NCI-H2171 treated with DMSO at 0.1 percent for 48 hours (cell line): ENCODE data around the gene R3HDM2.
"Not testable (repeated sequence)": the region's sequence is repeated elsewhere in the genome, so short reads cannot be mapped to it uniquely, and the experiment has no call there.

Experiments
- DNase-seq: peaks from one replicate; lab custom pipeline; 2025; lab: John Stamatoyannopoulos, UW

The R3HDM2 gene

DNA sequence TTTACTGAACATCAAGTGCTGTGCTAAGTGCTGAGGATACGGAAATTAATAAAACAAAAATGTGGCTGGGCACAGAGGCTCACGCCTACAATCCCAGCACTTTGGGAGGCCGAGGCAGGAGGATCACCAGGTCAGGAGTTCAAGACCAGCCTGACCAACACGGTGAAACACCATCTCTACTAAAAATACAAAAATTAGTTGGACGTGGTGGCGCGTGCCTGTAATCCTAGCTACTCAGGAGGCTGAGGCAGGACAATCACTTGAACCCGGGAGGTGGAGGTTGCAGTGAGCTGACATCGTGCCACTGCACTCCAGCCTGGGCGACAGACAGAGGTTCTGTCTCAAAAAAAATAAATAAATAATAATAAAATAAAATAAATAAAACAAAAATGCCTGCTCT is 3.9 kb downstream of the R3HDM2 start:
- not testable (repeated sequence) for DNase-seq

DNA sequence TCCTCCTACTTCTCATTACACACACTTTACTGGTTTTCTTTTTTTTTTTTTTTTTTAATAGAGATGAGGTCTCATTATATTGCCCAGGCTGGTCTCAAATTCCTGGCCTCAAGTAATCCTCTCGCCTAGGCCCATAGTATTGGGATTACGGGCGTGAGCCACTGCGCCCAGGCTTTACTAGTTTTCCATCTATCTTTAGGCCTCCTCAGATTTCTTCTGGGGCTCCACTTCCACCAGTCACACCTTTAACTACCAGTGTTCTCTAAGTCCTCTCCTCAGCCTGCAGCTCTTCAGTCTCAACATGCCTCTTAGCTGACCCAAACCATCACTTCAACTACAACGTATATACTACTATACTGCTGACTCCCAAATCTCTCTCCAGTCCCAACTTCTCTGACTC is 10.4 kb downstream of the R3HDM2 start:
- no peak for DNase-seq

DNA sequence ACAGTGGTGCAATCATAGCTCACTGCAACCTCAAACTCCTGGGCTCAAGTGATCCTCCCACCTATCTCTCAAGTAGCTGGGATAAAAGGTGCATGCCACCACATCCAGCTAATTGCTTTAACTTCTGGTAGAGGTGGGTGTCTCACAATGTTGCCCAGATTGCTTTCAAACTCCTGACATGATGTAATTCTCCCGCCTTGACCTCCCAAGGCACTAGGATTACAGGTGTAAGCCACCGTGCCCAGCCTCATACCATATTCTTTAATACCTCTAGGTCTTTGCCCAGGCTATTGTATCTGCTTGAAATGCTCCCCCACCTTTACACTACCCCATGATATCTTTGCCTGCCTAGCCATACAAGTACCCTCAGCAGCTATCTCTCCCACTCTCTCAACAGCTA is 11.3 kb downstream of the R3HDM2 start:
- DNase-seq = no peak

DNA sequence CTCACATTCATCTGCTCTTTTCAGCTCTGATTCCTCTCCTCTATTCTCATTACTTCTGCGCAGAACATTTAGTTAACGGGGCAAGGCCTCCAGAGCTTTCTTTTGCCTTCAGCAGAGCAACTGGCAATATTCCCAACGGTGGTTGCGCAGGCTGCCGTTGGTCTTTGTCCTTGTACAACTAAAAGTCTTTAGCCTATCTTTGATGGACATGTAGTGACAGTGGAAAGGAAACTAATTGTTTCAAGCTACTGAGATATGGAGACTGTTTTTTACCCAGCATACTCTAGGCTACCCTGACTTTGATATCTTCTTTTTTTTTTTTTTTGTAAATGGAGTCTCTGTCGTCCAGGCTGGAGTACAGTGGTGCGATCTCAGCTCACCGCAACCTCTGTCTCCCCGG is 12.6 kb downstream of the R3HDM2 start:
- DNase-seq = no peak

DNA sequence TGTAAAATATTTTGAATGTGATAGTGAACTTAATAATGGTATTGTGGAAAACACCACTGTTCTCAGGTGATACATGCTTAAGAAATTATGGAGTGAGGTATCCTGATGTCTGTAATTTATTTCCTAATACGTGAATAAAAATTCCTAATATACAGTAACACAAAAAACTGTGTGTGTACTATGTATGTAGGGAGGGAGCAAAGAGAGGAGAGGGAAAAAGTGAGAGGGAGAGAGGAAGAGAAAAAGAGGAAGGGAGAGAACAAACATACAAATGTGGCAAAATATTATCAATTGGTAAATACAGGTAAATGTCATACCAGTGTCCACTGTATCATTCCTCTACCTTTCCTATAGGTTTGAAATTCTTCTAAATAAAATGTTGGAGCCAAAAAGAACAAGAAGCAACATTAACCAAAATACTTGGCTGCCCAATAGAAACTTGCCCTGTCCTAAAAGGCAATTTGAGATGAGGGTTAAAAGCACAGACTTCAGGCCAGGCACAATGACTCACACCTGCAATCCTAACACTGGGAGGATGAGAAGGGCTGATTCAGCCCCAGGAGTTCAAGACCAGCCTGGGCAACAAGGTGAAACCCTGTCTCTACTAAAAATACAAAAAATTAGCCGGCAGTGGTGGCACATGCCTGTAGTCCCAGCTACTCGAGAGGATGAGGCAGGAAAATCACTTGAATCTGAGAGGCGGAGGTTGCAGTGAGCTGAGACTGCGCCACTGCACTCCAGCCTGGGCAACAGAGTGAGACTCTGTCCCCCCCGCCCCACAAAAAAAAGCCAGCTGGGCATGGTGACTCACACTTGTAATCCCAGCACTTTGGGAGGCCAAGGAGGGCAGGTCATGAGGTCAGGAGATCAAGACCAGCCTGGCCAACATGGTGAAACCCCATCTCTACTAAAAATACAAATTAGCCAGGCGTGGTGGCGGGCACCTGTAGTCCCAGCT is 14.5 kb downstream of the R3HDM2 start:
- no peak for DNase-seq

DNA sequence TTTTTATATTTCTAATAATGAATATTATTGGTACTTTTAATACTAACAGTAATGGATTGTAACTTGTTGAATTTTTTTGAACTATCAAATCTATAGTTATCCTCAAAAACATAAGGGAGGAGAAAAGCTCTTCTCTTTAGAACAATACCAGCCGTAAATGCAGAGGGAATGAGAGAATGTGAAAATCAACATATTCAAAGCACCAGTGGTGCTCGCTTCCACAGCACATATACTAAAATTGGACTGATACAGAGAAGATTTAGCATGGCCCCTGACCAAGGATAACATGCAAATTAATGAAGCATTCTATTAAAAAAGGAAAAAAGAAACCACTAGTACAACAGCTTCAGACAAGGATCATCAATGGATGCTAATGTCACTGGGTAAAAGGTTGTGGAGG is 15.8 kb downstream of the R3HDM2 start:
- no peak for DNase-seq

DNA sequence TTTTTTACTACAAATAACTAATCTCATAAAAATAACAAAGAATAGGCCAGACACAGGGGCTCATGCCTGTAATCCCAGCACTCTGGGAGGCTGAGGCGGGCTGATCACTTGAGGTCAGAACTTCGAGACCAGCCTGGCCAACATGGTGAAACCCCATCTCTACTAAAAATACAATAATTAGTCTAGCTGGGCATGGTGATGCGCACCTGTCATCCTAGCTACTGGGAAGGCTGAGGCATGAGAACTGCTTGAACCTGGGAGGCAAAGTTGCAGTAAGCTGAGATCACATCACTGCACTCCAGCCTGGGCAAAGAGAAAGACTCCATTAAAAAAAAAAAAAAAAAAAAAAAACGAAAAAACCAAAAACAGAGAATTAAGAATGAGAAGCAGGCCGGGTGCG is 16.7 kb downstream of the R3HDM2 start:
- DNase-seq = not testable (repeated sequence)

DNA sequence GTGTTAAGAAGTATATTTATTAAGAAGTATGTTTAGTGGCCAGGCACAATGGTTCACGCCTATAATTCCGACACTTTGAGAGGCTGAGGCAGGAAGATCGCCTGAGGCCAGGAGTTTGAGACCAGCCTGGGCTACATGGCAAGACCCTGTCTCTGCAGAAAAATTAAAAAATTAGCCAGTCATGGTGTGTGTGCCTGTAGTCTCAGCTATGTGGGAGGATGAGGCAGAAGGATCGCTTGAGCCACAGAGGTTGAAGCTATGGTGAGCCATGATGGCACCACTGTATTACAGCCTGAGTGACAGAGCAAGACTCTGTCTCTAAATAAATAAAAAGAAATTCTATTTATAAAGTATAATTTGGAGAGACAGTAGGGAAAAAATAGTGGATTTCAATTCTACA is 20.3 kb downstream of the R3HDM2 start:
- DNase-seq = no peak

DNA sequence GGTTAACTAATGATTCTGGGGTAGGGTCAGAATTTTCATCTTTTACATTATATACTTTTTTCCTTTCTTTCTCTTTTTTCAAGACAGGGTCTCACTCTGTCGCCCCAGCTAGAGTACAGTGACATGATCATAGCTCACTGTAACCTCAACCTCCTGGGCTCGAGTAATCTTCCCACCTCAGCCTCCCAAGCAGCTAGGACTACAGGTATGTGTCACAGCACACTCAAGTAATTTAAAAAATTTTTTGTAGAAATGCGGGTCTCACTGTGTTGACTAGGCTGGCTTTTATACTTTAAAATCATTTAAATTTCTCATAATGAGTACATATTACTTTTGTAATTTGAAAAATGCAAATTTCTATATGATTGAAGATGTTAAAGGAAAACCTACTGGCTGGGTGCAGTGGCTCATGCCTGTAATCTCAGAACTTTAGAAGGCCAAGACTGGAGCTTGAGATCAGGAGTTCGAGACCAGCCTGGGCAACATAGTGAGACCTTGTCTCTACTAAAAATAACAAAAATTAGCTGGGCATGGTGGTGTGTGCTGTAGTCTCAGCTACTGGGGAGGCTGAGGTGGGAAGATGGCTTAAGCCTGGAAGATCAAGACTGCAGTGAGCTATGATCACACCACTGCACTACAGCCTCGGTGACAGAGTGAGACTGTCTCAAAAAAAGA is 25.7 kb downstream of the R3HDM2 start:
- no peak for DNase-seq

DNA sequence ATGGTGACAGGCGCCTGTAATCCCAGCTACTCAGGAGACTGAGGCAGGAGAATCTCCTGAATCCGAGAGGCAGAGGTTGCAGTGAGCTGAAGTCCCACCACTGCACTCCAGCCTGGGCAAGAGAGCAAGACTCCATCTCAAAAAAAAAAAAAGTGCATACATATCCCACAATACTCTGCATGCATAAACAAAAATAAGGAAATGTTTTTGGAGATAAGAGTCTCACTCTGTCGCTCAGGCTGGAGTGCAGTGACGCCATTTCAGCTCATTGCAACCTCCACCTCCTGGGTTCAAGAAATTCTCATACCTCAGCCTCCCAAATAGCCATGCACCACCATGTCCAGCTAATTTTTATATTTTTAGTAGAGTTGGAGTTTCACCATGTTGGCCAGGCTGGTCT is 28.7 kb downstream of the R3HDM2 start:
- not testable (repeated sequence) for DNase-seq

DNA sequence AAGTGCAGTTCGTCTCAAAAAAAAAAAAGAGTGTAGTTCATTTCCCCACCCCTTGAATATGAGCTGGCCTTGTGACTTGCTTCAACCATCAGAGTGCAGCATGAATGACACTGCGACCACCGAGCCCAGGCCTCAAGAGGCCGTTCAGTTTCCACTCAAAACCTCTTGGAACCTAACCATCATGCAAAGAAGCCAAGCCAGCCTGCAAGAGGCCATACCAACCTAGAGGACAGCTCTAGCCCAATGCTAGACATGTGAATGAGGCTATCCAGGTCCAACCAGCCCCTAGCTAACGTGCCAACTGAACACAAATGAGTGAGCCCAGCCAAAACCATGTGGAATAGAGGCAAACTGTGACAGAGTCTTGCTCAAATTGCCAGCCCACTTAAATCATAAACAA is 29.7 kb downstream of the R3HDM2 start:
- no peak for DNase-seq

DNA sequence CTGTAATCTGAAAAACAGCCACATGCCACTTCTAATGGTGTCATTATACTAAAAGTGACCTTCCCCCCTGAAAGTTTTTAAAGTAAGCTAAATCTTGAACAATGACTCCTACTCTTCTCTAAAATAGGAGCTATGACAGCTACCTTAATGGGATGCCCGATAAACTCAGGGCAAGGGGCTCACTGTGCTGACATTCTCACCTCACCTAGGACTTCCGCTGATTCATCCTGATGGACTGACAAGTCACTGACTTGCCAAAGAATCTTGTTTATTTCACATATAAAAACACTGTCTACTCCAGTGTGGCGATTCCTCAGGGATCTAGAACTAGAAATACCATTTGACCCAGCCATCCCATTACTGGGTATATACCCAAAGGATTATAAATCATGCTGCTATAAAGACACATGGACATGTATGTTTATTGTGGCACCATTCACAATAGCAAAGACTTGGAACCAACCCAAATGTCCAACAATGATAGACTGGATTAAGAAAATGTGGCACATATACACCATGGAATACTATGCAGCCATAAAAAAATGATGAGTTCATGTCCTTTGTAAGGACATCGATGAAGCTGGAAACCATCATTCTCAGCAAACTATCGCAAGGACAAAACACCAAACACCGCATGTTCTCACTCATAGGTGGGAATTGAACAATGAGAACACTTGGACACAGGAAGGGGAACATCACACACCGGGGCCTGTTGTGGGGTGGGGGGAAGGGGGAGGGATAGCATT is 31.0 kb downstream of the R3HDM2 start:
- DNase-seq = not testable (repeated sequence)

DNA sequence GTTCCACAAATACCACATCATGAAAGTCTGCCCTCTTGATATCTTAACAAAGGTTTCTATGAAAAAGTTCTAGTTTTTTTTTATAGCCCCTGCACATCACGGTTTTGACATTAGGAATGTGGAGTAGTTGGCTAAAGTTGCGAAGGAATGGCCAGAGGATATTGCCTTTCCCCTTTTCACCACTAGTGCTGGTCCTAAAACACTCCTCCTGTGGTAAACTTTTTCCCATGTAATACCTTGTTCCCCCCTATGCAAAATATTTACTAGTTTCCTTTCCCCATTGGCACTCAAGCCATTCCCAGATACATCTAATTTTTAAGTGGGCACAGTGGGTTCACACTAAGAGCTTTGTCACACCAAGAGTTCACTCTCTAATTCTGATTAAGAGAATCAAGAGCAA is 33.4 kb downstream of the R3HDM2 start:
- DNase-seq = no peak

DNA sequence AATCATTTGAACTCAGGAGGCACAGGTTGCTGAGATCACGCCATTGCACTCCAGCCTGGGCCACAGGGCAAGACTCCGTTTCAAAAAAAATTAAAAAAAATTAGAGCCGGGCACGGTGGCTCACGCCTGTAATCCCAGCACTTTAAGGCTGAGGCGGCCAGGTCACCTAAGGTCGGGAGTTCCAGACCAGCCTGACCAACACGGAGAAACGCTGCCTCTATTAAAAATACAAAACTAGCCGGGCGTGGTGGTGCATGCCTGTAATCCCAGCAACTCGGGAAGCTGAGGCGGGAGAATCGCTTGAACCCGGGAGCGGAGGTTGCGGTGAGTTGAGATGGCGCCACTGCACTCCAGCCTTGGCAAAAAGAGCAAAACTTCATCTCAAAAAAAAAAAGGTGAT is 35.7 kb downstream of the R3HDM2 start:
- DNase-seq = no peak

DNA sequence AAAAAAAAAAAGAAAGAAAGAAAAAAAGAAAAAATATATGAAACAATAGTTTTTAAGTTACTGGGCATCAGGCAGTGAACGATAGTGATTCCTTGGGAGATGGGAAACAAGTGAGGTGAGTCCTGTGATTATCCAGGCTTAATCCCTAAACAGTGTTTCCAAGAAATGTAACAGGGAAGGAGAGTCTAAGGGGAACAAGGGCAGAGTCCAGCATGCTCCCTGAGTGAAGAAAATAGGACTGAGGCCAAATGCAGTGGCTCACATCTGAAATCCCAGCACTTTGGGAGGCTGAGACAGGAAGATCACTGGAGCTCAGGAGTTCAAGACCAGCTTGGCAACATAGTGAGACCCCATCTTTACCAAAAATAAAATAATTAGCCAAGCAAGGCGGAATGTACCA is 40.7 kb downstream of the R3HDM2 start:
- DNase-seq = no peak

DNA sequence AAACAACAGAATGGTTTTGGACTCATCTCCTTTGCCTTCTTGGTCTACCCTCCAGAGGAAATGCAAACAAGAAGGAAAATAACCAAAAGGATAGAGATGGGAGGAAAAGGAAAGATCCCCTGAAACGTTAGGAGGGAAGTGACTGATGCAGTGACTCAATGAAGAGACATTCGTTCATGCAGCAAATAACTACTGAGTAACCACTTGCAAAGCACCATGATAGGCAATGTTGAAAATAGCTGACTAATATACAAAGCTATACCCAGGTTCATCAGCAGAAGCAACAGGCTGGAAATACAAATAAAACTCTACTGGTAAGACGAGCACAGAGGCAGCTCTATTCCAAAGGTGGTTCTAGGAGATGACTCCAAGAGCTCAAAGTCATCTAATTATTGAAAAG is 41.8 kb downstream of the R3HDM2 start:
- no peak for DNase-seq

DNA sequence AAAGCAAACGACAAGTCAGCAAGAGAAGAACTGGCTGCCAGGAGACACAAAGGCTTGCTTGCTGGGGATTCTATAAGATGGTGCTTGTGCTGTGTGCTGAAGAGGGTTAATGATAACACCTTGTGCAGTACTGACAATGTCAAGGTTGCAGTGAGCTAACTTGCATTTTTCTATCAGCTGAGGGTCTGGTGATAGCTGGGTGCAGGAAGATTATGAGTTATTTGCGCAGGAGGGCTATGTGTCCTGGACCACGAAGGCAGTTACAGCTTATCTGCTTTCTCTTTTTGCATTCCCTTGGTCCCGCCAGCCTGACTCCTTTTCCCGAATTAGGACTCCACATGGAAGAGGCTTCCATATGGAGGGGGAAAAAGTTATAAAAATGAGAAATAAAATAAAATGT is 42.4 kb downstream of the R3HDM2 start:
- DNase-seq = no peak

DNA sequence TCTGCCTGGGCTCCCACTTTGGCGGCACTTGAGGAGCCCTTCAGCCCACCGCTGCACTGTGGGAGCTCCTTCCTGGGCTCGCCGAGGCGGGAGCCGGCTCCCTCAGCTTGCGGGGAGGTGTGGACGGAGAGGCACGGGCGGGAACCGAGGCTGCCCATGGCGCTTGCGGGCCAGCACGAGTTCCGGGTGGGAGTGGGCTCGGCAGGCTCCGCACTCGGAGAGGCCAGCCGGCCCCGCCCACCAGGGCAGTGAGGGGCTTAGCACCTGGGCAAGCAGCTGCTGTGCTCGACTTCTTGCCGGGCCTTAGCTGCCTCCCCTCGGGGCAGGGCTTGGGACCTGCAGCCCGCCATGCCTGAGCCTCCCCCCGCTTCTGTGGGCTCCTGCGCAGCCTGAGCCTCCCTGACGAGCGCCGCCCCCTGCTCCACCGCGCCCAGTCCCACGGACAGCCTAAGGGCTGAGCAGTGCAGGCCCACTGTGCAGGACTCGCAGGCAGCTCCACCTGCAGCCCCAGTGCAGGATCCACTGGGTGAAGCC is 44.6 kb downstream of the R3HDM2 start:
- no peak for DNase-seq

DNA sequence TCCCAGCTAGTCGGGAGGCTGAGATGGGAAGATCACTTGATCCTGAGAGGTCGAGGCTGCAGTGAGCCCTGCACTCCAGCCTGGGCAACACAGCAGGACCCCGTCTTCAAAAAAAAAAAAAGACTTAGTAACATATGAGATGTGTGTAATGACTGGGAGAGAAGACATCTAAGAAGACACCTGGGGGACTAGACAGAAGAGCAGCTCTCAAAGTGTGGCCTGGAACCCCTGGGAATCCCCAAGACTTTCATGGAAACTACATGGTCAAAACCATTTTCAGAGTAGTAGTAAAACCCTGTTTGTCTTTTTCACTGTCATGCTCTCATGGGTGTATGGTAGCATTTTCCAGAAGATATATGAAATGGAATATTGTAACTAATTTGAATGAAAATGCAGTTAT is 45.3 kb downstream of the R3HDM2 start:
- DNase-seq = no peak

DNA sequence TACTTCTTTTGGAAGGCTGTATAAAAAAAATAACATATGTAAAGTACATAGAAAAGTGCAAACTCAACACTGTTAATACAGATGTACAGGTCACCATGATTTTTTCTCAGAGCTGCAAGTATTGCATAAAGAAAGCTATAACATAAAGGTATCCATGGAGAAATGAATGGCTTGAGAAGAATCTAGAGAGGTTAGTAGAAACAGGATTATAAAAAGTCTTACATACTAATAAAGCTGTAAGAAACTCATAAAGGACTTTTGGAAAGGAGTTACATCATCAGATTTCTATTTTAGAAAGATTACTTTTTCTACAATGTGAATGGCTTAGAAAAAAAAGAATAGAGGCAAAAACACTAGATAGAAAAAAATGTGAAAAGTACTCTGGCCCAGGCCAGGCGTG is 46.4 kb downstream of the R3HDM2 start:
- no peak for DNase-seq

DNA sequence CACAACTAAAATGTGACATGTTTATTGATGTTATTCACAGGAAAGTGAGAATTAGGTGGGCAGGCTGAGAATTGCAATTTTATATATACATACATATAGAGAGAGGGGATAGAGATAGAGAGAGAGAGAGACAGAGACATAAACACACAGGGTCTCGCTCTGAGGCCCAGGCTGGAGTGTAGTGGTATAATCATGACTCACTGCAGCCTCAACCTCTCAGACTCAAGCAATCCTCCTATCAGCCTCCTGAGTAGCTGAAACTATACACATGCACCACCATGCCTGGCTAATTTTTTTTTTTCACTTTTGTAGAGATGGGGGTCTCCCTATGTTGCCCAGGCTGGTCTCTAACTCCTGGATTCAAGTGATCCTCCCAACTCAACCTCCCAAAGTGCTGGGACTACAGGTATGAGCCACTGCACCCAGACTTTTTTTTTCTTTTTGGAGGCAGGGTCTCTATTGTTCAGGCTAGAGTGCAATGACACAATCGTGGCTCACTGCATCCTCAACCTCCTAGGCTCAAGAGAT is 49.1 kb downstream of the R3HDM2 start:
- DNase-seq = no peak

DNA sequence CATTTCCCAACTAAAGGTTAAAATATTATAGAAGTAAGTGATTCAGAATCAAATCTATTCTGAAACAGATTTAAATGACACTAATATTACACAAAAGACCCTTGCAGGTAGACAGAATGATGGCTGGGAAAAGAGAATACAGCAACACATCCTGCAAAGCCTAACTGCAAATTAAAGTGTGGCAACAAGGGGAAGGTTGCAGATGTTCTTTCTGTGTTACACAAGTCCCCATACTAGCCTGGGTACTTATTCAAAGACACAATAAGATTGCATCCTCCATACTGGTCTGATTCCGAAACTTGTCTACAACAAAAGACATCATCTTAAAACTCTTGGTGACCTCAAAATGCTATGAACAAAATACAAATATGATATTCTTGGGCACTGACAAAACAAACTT is 50.5 kb downstream of the R3HDM2 start:
- DNase-seq = no peak
